Activated CD4-positive, alpha-beta T cell treated with anti-CD3 and anti-CD28 coated beads, Interleukin-2, Interleukin-6, amounts not matched to agents 100 ng/mL and 50 ng/mL, durations not matched to agents 16 hours and 8 hours (primary cell): ENCODE measurements around the gene AGPS.
A peak's percentile ranks its signal among the peaks of the same experiment; 100 is the strongest.
"Not testable (repeated sequence)": the region's sequence is repeated elsewhere in the genome, so short reads cannot be mapped to it uniquely, and the experiment has no call there.

Source experiments
- DNase-seq: peaks from one replicate; pipeline ENCODE4 v3.0.0-alpha.2; 2020

The AGPS gene

GRCh38 chr2:177476897-177477296 is 84.3 kb downstream of the AGPS start:
- DNase-seq, result no peak

- no peak for DNase-seq
These were observed 85.5 kb downstream of the AGPS start for GRCh38 chr2:177478029-177478428.

- no peak for DNase-seq
These were observed 86.3 kb downstream of the AGPS start for GRCh38 chr2:177478907-177479306.

GRCh38 chr2:177482195-177482594 is 89.6 kb downstream of the AGPS start:
- DNase-seq, result no peak

GRCh38 chr2:177483531-177483930 is 91.0 kb downstream of the AGPS start:
- DNase-seq, result no peak

GRCh38 chr2:177484180-177484795 is 91.7 kb downstream of the AGPS start:
- DNase-seq, result no peak

GRCh38 chr2:177485657-177486056 is 93.1 kb downstream of the AGPS start:
- DNase-seq, result not testable (repeated sequence)

- DNase-seq, result peak; percentile 5
These were observed 97.2 kb downstream of the AGPS start for GRCh38 chr2:177489719-177490301.

- DNase-seq, result no peak
These were observed 103.4 kb downstream of the AGPS start for GRCh38 chr2:177495945-177496344.

- no peak for DNase-seq
These were observed 104.3 kb downstream of the AGPS start for GRCh38 chr2:177496921-177497320.

GRCh38 chr2:177501186-177501585 is 108.6 kb downstream of the AGPS start:
- DNase-seq, result peak; percentile 24

GRCh38 chr2:177506505-177506904 is 113.9 kb downstream of the AGPS start:
- DNase-seq, result no peak

GRCh38 chr2:177506998-177507397 is 114.4 kb downstream of the AGPS start:
- no peak for DNase-seq

GRCh38 chr2:177516824-177517544 is 124.4 kb downstream of the AGPS start:
- DNase-seq, result no peak

GRCh38 chr2:177518754-177519153 is 126.2 kb downstream of the AGPS start:
- DNase-seq, result no peak

GRCh38 chr2:177519534-177520115 is 127.1 kb downstream of the AGPS start:
- no peak for DNase-seq

GRCh38 chr2:177520324-177520723 is 127.8 kb downstream of the AGPS start:
- no peak for DNase-seq

- no peak for DNase-seq
These were observed 131.2 kb downstream of the AGPS start for GRCh38 chr2:177523781-177524180.

- no peak for DNase-seq
These were observed 132.9 kb downstream of the AGPS start for GRCh38 chr2:177525351-177525924.

- no peak for DNase-seq
These were observed 135.9 kb downstream of the AGPS start for GRCh38 chr2:177528351-177528933.

GRCh38 chr2:177529166-177529565 is 136.6 kb downstream of the AGPS start:
- no peak for DNase-seq

GRCh38 chr2:177530561-177530960 is 138.0 kb downstream of the AGPS start:
- no peak for DNase-seq

- DNase-seq, result no peak
These were observed 139.1 kb downstream of the AGPS start for GRCh38 chr2:177531706-177532105.
